Panc1 (cell line): ENCODE results near the gene KIRREL3. TPM values are rescaled to one million over a fixed set of nuclear protein-coding genes. Genes with fewer than 3 reads are reported as not detected.

ENCODE experiments used
- ATAC-seq: fragments of 200-7000 bp; cut with Tn5 transposase; 2 replicates; pipeline ENCODE4 v1.9.1; 2020; ENCODE audit warnings: mild to moderate bottlenecking, moderate library complexity
- BruUV-seq: library from RNA; stranded (reverse); fragments of 400-500 nt; replicated peaks from 2 replicates; lab custom pipeline; 2021; lab: Mats Ljungman, UMichigan
- CTCF ChIA-PET: fragments of 300-600 bp; sonication (Branson Sonifier 250); formaldehyde crosslinking; loops from one replicate; lab custom pipeline; 2022; ENCODE audit warnings: antibody characterized with exemption; lab: Charles Lee
- POLR2A ChIA-PET: fragments of 300-600 bp; sonication (Branson Sonifier 250); formaldehyde crosslinking; loops from one replicate; lab custom pipeline; 2022; ENCODE audit warnings: antibody characterized with exemption; lab: Charles Lee
- DNase-seq: peaks from one replicate; pipeline ENCODE4 v3.0.0-alpha.2; 2010; ENCODE audit warnings: low read depth, low spot score
- H3K27ac ChIP-seq: 2 replicates; pipeline ENCODE4 v1.5.1; 2011; ENCODE audit warnings: mild to moderate bottlenecking, low read length, inconsistent platforms
- H3K27me3 ChIP-seq: fragments of 200-500 bp; sonication (Bioruptor generic); 2 replicates; pipeline ENCODE4 v1.6.0; 2014; ENCODE audit warnings: low read length, inconsistent platforms; ENCODE audit not compliant: control insufficient read depth, insufficient read depth
- H3K36me3 ChIP-seq: fragments of 200-500 bp; sonication (Bioruptor generic); 2 replicates; pipeline ENCODE4 v1.5.1; 2014; ENCODE audit warnings: inconsistent platforms, mild to moderate bottlenecking, low read length, moderate library complexity; ENCODE audit not compliant: control insufficient read depth, insufficient read depth
- H3K4me1 ChIP-seq: 2 replicates; pipeline ENCODE4 v1.5.1; 2011; ENCODE audit warnings: inconsistent platforms, mild to moderate bottlenecking, low read length, moderate library complexity; ENCODE audit not compliant: control insufficient read depth, insufficient read depth
- H3K4me3 ChIP-seq, 2 experiments: 2 replicates each; pipeline ENCODE4 v1.5.1; 2011 to 2012; ENCODE audit warnings: low read depth in 2 of 2, low read length in 2 of 2, mild to moderate bottlenecking in 2 of 2, inconsistent platforms in 1 of 2, moderate library complexity in 1 of 2
- H3K9me3 ChIP-seq: fragments of 200-500 bp; sonication (Bioruptor generic); 2 replicates; pipeline ENCODE4 v1.5.1; 2014; ENCODE audit warnings: low read depth, mild to moderate bottlenecking, inconsistent platforms, low read length, moderate library complexity; ENCODE audit not compliant: control insufficient read depth, insufficient read depth
- CTCF ChIP-seq: fragments of 450-650 bp; IDR thresholded peaks from 2 replicates; pipeline ENCODE4 v1.5.1; 2017; ENCODE audit warnings: mild to moderate bottlenecking
- POLR2AphosphoS5 ChIP-seq: IDR thresholded peaks from 2 replicates; pipeline ENCODE4 v1.6.1; 2012; ENCODE audit warnings: mild to moderate bottlenecking, low read depth, low read length, moderate library complexity
- SIN3A ChIP-seq: IDR thresholded peaks from 2 replicates; pipeline ENCODE4 v1.6.1; 2012; ENCODE audit warnings: low read depth, mild to moderate bottlenecking, low read length, moderate library complexity, borderline replicate concordance; ENCODE audit not compliant: insufficient read depth
- TCF7L2 ChIP-seq: IDR thresholded peaks from 2 replicates; pipeline ENCODE4 v1.6.1; 2011; ENCODE audit warnings: mild to moderate bottlenecking, low read depth, low read length, inconsistent platforms
- in situ Hi-C: cut with HindIII; loops from 2 replicates; pipeline ENCODE4 v1.10.0; 2016; ENCODE audit warnings: low sequenced_read_pairs, low pct_unique_long_range_greater_than_20kb
- intact Hi-C: fragments of 100-400 bp; cut with micrococcal nuclease; formaldehyde crosslinking; loops from one replicate; pipeline ENCODE4 v1.10.0; 2022; ENCODE audit not compliant: unreplicated experiment
- total RNA-seq: library from RNA; stranded (reverse); gene quantifications from one replicate; pipeline ENCODE4 v1.2.1, GENCODE V29; 2021; ENCODE audit not compliant: unreplicated experiment
- TF ChIP-seq, protein P1 (sequence below), 2 experiments: IDR thresholded peaks; 2 replicates each; pipeline ENCODE4 v1.6.1; 2011 to 2012; ENCODE audit warnings: low read depth in 2 of 2, control low read depth in 1 of 2, low read length in 1 of 2, mild to moderate bottlenecking in 1 of 2, moderate library complexity in 1 of 2; ENCODE audit not compliant: insufficient read depth in 1 of 2

KIRREL3 gene
- total RNA-seq, 1 experiment from 2014 or later = 0.36 TPM

DNA sequence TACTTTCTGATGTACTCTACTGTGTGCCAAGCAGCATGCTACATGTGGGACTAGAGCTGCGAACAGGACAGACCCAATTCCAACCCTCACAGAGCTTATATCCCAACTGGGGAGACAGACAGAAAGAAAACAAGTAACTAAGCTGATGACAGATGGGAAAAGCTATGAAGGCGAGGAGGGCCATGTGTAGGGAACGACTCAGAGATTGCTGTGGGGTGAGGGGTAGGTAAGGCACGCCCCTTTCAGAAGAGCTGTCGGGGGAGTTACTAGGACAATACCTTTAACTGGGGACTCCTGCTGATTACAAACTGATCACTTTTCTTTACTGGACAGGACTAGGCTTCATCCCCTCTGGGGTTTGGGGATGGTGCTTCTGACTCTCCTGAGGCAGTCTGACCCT lies 596.2 kb downstream of the KIRREL3 start:
- Histone ChIP-seq H3K4me3 (no peak overlapping the region), H3K27ac (no peak overlapping the region), H3K27me3 (no peaks in the 10 kb centered on the region), H3K9me3 (no peaks in the 10 kb centered on the region), H3K4me1 (no peaks in the 10 kb centered on the region), H3K36me3 (no peaks in the 10 kb centered on the region)
- in situ Hi-C loops = no loop called here
- TF ChIP-seq POLR2AphosphoS5 (no peak), CTCF (no peak), SIN3A (no peak), TCF7L2 (no peak)
- TF ChIP-seq, protein P1, sequence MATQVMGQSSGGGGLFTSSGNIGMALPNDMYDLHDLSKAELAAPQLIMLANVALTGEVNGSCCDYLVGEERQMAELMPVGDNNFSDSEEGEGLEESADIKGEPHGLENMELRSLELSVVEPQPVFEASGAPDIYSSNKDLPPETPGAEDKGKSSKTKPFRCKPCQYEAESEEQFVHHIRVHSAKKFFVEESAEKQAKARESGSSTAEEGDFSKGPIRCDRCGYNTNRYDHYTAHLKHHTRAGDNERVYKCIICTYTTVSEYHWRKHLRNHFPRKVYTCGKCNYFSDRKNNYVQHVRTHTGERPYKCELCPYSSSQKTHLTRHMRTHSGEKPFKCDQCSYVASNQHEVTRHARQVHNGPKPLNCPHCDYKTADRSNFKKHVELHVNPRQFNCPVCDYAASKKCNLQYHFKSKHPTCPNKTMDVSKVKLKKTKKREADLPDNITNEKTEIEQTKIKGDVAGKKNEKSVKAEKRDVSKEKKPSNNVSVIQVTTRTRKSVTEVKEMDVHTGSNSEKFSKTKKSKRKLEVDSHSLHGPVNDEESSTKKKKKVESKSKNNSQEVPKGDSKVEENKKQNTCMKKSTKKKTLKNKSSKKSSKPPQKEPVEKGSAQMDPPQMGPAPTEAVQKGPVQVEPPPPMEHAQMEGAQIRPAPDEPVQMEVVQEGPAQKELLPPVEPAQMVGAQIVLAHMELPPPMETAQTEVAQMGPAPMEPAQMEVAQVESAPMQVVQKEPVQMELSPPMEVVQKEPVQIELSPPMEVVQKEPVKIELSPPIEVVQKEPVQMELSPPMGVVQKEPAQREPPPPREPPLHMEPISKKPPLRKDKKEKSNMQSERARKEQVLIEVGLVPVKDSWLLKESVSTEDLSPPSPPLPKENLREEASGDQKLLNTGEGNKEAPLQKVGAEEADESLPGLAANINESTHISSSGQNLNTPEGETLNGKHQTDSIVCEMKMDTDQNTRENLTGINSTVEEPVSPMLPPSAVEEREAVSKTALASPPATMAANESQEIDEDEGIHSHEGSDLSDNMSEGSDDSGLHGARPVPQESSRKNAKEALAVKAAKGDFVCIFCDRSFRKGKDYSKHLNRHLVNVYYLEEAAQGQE (IDR thresholded peaks at IDR 0.05; ENCODE audit: insufficient read depth in 1 of 2, low read depth in 2 of 2, low read length in 1 of 2) = no peak
- no peak for ATAC-seq
- CTCF ChIA-PET = no interaction called here
- intact Hi-C loops = no loop called here
- no TSS peak for BruUV-seq
- POLR2A ChIA-PET = no interaction called here
- DNase-seq = no peak

DNA sequence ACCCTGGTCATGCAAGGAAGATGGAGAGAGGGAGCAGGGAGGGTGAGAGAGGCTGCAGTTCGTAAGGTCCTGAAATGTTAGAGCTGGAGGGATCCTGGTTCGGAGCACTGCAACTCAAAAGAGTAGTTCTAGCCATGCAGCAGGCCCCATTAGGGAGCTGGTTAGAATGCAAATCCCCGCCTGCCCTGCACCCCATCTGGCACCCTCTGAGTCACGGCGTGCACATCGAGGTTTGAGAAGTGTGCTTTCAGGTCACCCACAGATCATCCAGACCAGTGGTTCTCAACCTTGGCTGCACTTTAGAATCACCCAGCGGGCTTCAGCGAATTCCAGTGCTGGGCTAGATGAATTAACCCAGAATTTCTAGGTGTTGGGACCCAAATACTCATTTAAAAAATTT lies 596.9 kb downstream of the KIRREL3 start:
- ATAC-seq (no peak), DNase-seq (no peak)
- Histone ChIP-seq H3K4me1 (no peaks in the 10 kb centered on the region), H3K4me3 (no peak overlapping the region), H3K36me3 (no peaks in the 10 kb centered on the region), H3K27ac (no peak overlapping the region), H3K27me3 (no peaks in the 10 kb centered on the region), H3K9me3 (no peaks in the 10 kb centered on the region)
- ChIA-PET CTCF (no interaction called here), POLR2A (no interaction called here)
- intact Hi-C loops = no loop called here
- in situ Hi-C loops = no loop called here
- no TSS peak for BruUV-seq
- TF ChIP-seq POLR2AphosphoS5 = no peak
- no peak for TF ChIP-seq CTCF
- TF ChIP-seq TCF7L2 = no peak
- TF ChIP-seq, protein P1 (IDR thresholded peaks at IDR 0.05; ENCODE audit: insufficient read depth in 1 of 2, low read depth in 2 of 2, low read length in 1 of 2) = no peak
- TF ChIP-seq SIN3A = no peak
